ENCODE measurements around the gene SLC5A11.

The SLC5A11 gene

DNA sequence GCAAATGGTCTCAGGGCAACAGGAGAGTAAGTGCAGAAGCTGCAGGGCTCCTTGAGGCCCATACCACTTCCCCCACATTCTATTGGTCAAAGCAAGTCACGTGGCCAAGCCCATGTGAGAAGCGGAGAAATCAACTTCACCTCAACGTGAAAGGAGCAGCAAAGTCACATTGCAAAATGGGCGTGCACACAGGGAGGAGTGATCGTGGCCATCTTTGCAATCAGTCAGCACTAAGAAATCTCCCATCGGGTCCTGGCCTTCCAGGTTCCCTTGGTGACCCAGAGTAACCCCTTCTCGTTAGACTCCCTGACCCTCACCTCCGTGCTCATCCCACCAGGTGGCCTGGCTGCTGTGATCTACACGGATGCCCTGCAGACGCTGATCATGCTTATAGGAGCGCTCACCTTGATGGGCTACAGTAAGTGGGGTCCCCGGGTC, 38.0 kb downstream of the SLC5A11 start:
- Histone ChIP-seq H2AFZ (ENCODE audit: low read depth, low read length) (no peak overlapping the region), H2BK120ac (ENCODE audit: low read depth, low read length) (no peak overlapping the region), H3K9ac (ENCODE audit: low read length) (no peak overlapping the region), H2BK15ac (ENCODE audit: low read depth, poor library complexity, severe bottlenecking) (no peak overlapping the region), H3K4me2 (ENCODE audit: low read length, poor library complexity, severe bottlenecking) (no peak overlapping the region), H3K23ac (ENCODE audit: low read length in 2 of 2) (no peak overlapping the region), H3K4me3 (ENCODE audit: insufficient read depth in 1 of 2, low read depth in 1 of 2, low read length in 2 of 2) (no peak overlapping the region), H3K79me1 (replicated peaks; ENCODE audit: low read length, poor library complexity, severe bottlenecking) (no peaks in the 10 kb centered on the region), H3K27me3 (ENCODE audit: control insufficient read depth in 1 of 2, insufficient read depth in 1 of 2, low read length in 2 of 2) (peaks cover 0 to 7% of the 10 kb centered on the region in 2 experiments), H3K36me3 (ENCODE audit: control insufficient read depth in 1 of 2, insufficient read depth in 2 of 2, low read depth in 1 of 2, low read length in 2 of 2) (no peaks in the 10 kb centered on the region), H2AK5ac (ENCODE audit: low read length, severe bottlenecking) (no peak overlapping the region), H3K9me3 (ENCODE audit: control insufficient read depth, low read length) (no peaks in the 10 kb centered on the region), H3K18ac (ENCODE audit: low read depth in 1 of 2, low read length in 2 of 2) (no peak overlapping the region), H2BK5ac (ENCODE audit: low read depth, low read length, poor library complexity, severe bottlenecking) (no peak overlapping the region), H3K4ac (ENCODE audit: low read depth in 1 of 2, low read length in 2 of 2) (no peak overlapping the region), H2BK12ac (ENCODE audit: low read length in 2 of 2) (no peak overlapping the region), H3K4me1 (ENCODE audit: control insufficient read depth, insufficient read depth, low read depth, low read length) (no peaks in the 10 kb centered on the region), H3K14ac (ENCODE audit: low read length in 2 of 2) (no peak overlapping the region), H3K27ac (ENCODE audit: low read length, poor library complexity, severe bottlenecking) (no peak overlapping the region), H4K91ac (ENCODE audit: low read length) (no peak overlapping the region), H4K8ac (ENCODE audit: low read length) (no peak overlapping the region)
- WGBS, result 82% methylated on average over 12 of the region's 12 CpGs
- no peak for DNase-seq

DNA sequence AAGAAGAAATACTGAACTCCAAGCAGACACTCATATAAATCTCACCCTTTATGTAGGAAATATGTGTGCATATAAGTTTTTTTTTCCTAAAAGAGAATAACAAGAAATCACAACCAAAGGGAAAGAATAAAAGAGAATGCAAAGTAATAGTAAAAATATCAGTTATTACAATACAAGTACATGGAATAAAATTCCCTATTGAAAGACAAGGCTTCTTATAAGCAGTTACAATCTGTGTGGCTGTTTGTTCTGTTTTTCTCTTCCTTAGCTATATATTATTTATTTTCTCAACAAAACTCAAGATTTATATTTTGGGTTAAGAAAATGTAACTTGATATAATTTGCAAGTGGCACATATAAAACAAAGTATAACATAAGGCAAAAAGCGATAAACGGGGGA, 41.7 kb downstream of the SLC5A11 start:
- Histone ChIP-seq H2AK5ac (ENCODE audit: low read length, severe bottlenecking) (no peak overlapping the region), H3K4me1 (ENCODE audit: control insufficient read depth, insufficient read depth, low read depth, low read length) (no peaks in the 10 kb centered on the region), H3K4ac (ENCODE audit: low read depth in 1 of 2, low read length in 2 of 2) (no peak overlapping the region), H2BK15ac (ENCODE audit: low read depth, poor library complexity, severe bottlenecking) (no peak overlapping the region), H2BK12ac (ENCODE audit: low read length in 2 of 2) (no peak overlapping the region), H2BK120ac (ENCODE audit: low read depth, low read length) (no peak overlapping the region), H4K8ac (ENCODE audit: low read length) (no peak overlapping the region), H3K36me3 (ENCODE audit: control insufficient read depth in 1 of 2, insufficient read depth in 2 of 2, low read depth in 1 of 2, low read length in 2 of 2) (no peaks in the 10 kb centered on the region), H3K79me1 (replicated peaks; ENCODE audit: low read length, poor library complexity, severe bottlenecking) (no peaks in the 10 kb centered on the region), H3K9ac (ENCODE audit: low read length) (no peak overlapping the region), H3K18ac (ENCODE audit: low read depth in 1 of 2, low read length in 2 of 2) (no peak overlapping the region), H3K27ac (ENCODE audit: low read length, poor library complexity, severe bottlenecking) (no peak overlapping the region), H4K91ac (ENCODE audit: low read length) (no peak overlapping the region), H3K14ac (ENCODE audit: low read length in 2 of 2) (no peak overlapping the region), H3K4me2 (ENCODE audit: low read length, poor library complexity, severe bottlenecking) (no peak overlapping the region), H3K27me3 (ENCODE audit: control insufficient read depth in 1 of 2, insufficient read depth in 1 of 2, low read length in 2 of 2) (peaks cover 5 to 7% of the 10 kb centered on the region in 2 experiments), H2AFZ (ENCODE audit: low read depth, low read length) (no peak overlapping the region), H3K4me3 (ENCODE audit: insufficient read depth in 1 of 2, low read depth in 1 of 2, low read length in 2 of 2) (no peak overlapping the region), H3K9me3 (ENCODE audit: control insufficient read depth, low read length) (no peaks in the 10 kb centered on the region), H2BK5ac (ENCODE audit: low read depth, low read length, poor library complexity, severe bottlenecking) (no peak overlapping the region), H3K23ac (ENCODE audit: low read length in 2 of 2) (no peak overlapping the region)
- DNase-seq, result no peak
- no CpG with 5 or more reads among the region's 2 CpGs for WGBS

DNA sequence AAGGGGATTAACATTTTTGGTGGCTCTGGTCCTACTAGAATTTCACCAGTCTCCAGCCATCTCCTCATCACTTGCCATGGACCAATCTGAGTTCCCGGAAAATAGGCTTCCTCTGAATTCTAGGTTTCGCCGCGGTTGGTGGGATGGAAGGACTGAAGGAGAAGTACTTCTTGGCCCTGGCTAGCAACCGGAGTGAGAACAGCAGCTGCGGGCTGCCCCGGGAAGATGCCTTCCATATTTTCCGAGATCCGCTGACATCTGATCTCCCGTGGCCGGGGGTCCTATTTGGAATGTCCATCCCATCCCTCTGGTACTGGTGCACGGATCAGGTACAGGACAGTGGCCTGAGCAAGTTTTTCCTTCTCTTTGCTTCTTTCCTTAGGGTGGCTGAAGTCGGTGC, 45.0 kb downstream of the SLC5A11 start:
- Histone ChIP-seq H3K9ac (ENCODE audit: low read length) (no peak overlapping the region), H3K36me3 (ENCODE audit: control insufficient read depth in 1 of 2, insufficient read depth in 2 of 2, low read depth in 1 of 2, low read length in 2 of 2) (no peaks in the 10 kb centered on the region), H2BK12ac (ENCODE audit: low read length in 2 of 2) (no peak overlapping the region), H4K91ac (ENCODE audit: low read length) (no peak overlapping the region), H3K18ac (ENCODE audit: low read depth in 1 of 2, low read length in 2 of 2) (no peak overlapping the region), H2BK5ac (ENCODE audit: low read depth, low read length, poor library complexity, severe bottlenecking) (no peak overlapping the region), H2AK5ac (ENCODE audit: low read length, severe bottlenecking) (no peak overlapping the region), H3K4me2 (ENCODE audit: low read length, poor library complexity, severe bottlenecking) (no peak overlapping the region), H3K4me1 (ENCODE audit: control insufficient read depth, insufficient read depth, low read depth, low read length) (no peaks in the 10 kb centered on the region), H2BK120ac (ENCODE audit: low read depth, low read length) (no peak overlapping the region), H3K23ac (ENCODE audit: low read length in 2 of 2) (no peak overlapping the region), H3K27ac (ENCODE audit: low read length, poor library complexity, severe bottlenecking) (no peak overlapping the region), H3K9me3 (ENCODE audit: control insufficient read depth, low read length) (no peaks in the 10 kb centered on the region), H2AFZ (ENCODE audit: low read depth, low read length) (no peak overlapping the region), H3K14ac (ENCODE audit: low read length in 2 of 2) (no peak overlapping the region), H3K27me3 (ENCODE audit: control insufficient read depth in 1 of 2, insufficient read depth in 1 of 2, low read length in 2 of 2) (peaks cover 8 to 16% of the 10 kb centered on the region in 2 experiments), H2BK15ac (ENCODE audit: low read depth, poor library complexity, severe bottlenecking) (no peak overlapping the region), H4K8ac (ENCODE audit: low read length) (no peak overlapping the region), H3K4ac (ENCODE audit: low read depth in 1 of 2, low read length in 2 of 2) (no peak overlapping the region), H3K79me1 (replicated peaks; ENCODE audit: low read length, poor library complexity, severe bottlenecking) (no peaks in the 10 kb centered on the region), H3K4me3 (ENCODE audit: insufficient read depth in 1 of 2, low read depth in 1 of 2, low read length in 2 of 2) (no peak overlapping the region)
- WGBS, result 92% methylated on average over 13 of the region's 13 CpGs
- no peak for DNase-seq

DNA sequence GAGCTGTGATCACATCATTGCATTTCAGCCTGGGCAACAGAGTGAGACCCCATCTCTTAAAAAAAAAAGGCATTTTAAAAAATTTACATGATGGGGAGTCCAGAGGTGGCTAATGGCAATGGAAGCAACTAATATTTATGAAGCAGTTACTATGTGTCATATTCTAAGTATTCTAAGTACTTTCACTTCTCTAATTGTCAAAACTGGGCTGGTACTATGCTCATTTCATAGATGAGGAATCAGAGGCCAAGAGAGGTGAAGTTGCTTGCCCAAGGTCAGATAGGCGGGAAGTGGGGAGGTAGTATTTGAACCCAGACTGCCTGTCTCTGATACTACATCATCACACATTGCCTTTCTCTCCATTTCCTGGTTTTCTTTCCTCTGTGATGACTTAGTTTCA, 50.7 kb downstream of the SLC5A11 start:
- H3K18ac ChIP-seq (ENCODE audit: low read depth in 1 of 2, low read length in 2 of 2), result no peak overlapping the region
- no peak for DNase-seq

More for the DNA sequence above, 50.7 kb downstream of the SLC5A11 start:
- Histone ChIP-seq H3K4ac (ENCODE audit: low read depth in 1 of 2, low read length in 2 of 2) (no peak overlapping the region), H3K27me3 (ENCODE audit: control insufficient read depth in 1 of 2, insufficient read depth in 1 of 2, low read length in 2 of 2) (peaks cover 8 to 9% of the 10 kb centered on the region in 2 experiments), H2AK5ac (ENCODE audit: low read length, severe bottlenecking) (no peak overlapping the region), H4K91ac (ENCODE audit: low read length) (no peak overlapping the region), H3K4me3 (ENCODE audit: insufficient read depth in 1 of 2, low read depth in 1 of 2, low read length in 2 of 2) (no peak overlapping the region), H3K79me1 (replicated peaks; ENCODE audit: low read length, poor library complexity, severe bottlenecking) (no peaks in the 10 kb centered on the region), H3K9ac (ENCODE audit: low read length) (no peak overlapping the region), H2BK5ac (ENCODE audit: low read depth, low read length, poor library complexity, severe bottlenecking) (no peak overlapping the region), H3K23ac (ENCODE audit: low read length in 2 of 2) (no peak overlapping the region), H4K8ac (ENCODE audit: low read length) (no peak overlapping the region), H2BK12ac (ENCODE audit: low read length in 2 of 2) (no peak overlapping the region), H3K4me2 (ENCODE audit: low read length, poor library complexity, severe bottlenecking) (no peak overlapping the region), H2AFZ (ENCODE audit: low read depth, low read length) (no peak overlapping the region), H2BK15ac (ENCODE audit: low read depth, poor library complexity, severe bottlenecking) (no peak overlapping the region), H2BK120ac (ENCODE audit: low read depth, low read length) (no peak overlapping the region), H3K27ac (ENCODE audit: low read length, poor library complexity, severe bottlenecking) (no peak overlapping the region), H3K4me1 (ENCODE audit: control insufficient read depth, insufficient read depth, low read depth, low read length) (no peaks in the 10 kb centered on the region), H3K9me3 (ENCODE audit: control insufficient read depth, low read length) (no peaks in the 10 kb centered on the region), H3K14ac (ENCODE audit: low read length in 2 of 2) (no peak overlapping the region), H3K36me3 (ENCODE audit: control insufficient read depth in 1 of 2, insufficient read depth in 2 of 2, low read depth in 1 of 2, low read length in 2 of 2) (no peaks in the 10 kb centered on the region)
- 93% methylated on average over 1 of the region's 1 CpG for whole genome bisulfite sequencing

All from mesenchymal stem cell (in vitro differentiated cells and primary cell).